Activated CD8-positive, alpha-beta T cell treated with anti-CD3 and anti-CD28 coated beads, Interleukin-2, amount 10 ng/mL, durations not matched to agents 7 days and 5 days (primary cell): ENCODE data around the gene ENTREP1. TPM values are rescaled to one million over a fixed set of nuclear protein-coding genes. Genes with fewer than 3 reads are reported as not detected.

Experiments
- ATAC-seq: fragments of 150-1000 bp; cut with Tn5 transposase; one replicate; pipeline ENCODE4 v1.10.0; 2021; ENCODE audit warnings: moderate library complexity
- CTCF ChIA-PET: fragments of 350-600 bp; sonication (Branson Sonifier 250); formaldehyde crosslinking; loops from one replicate; lab custom pipeline; 2021; ENCODE audit warnings: antibody characterized with exemption; lab: Charles Lee
- POLR2A ChIA-PET: fragments of 350-600 bp; sonication (Branson Sonifier 250); formaldehyde crosslinking; loops from one replicate; lab custom pipeline; 2021; ENCODE audit warnings: antibody characterized with exemption; lab: Charles Lee
- DNase-seq: peaks from one replicate; pipeline ENCODE4 v3.0.0-alpha.2; 2020
- H3K27ac Mint-ChIP-seq: one replicate; pipeline ENCODE4 v1.8.0; 2021; ENCODE audit warnings: mild to moderate bottlenecking, mixed read lengths
- H3K27me3 Mint-ChIP-seq: one replicate; pipeline ENCODE4 v1.8.0; 2021; ENCODE audit warnings: low read depth, mixed read lengths
- H3K36me3 Mint-ChIP-seq: one replicate; pipeline ENCODE4 v1.8.0; 2021; ENCODE audit warnings: low read depth, mixed read lengths
- H3K4me1 Mint-ChIP-seq: one replicate; pipeline ENCODE4 v1.8.0; 2021; ENCODE audit warnings: low read depth, mixed read lengths
- H3K4me3 Mint-ChIP-seq: one replicate; pipeline ENCODE4 v1.8.0; 2021; ENCODE audit warnings: mild to moderate bottlenecking, mixed read lengths
- H3K9me3 Mint-ChIP-seq: one replicate; pipeline ENCODE4 v1.8.0; 2022; ENCODE audit warnings: mixed read lengths; ENCODE audit not compliant: insufficient read depth
- total RNA-seq, 2 experiments: library from RNA; stranded (reverse); gene quantifications; one replicate each; pipeline ENCODE4 v1.2.3, GENCODE V29; 2021

ENTREP1 gene
- total RNA-seq, 2 experiments from 2014 or later: not detected

DNA sequence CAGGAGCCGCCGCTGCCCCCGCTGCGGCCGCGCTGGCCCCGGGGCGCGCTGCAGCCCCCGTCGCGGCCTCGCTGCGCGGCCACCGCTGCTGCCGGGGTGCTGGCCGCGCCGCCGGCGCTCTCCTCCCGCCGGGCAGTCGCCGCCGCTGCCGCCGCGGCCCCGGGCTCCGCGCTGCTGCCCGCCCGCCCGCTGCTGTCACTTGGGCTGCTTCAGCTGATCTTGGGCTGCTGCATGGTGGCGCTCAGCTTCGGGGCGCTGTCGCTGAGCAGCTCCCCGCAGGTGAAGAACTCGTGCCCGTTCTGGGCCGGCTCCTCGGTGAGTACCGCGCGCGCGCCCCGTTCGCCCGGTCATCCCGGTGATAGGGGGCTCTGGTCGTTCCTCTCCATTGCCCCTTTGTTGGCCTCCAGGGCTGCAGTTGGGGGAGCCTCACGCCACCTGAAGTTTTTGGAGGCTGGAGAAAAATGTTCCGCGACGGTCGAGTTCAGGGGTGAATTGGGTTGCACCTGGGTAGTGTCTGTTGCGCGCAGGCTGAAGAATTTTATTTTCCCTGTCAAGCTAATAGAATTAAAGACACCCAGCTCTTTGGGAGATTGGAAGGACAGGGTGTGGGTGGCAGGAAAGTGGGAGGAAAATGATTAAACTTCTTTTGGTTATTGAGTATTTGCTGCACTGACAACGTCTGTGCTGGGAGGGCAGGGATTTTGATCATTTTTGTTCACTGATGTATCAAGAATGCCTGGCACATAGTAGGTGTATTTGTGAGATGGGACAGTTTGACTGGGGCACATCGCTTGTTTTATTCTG, 596 bp downstream of the ENTREP1 start:
- ChIA-PET POLR2A (no interaction called here), CTCF (no interaction called here)
- Mint-ChIP-seq H3K9me3 (no peaks in the 10 kb centered on the region), H3K4me3 (no peak overlapping the region), H3K27me3 (peaks cover 45% of the 10 kb centered on the region), H3K36me3 (no peaks in the 10 kb centered on the region), H3K4me1 (no peaks in the 10 kb centered on the region), H3K27ac (no peak overlapping the region)
- DNase-seq (no peak), ATAC-seq (peak; percentile 49)

DNA sequence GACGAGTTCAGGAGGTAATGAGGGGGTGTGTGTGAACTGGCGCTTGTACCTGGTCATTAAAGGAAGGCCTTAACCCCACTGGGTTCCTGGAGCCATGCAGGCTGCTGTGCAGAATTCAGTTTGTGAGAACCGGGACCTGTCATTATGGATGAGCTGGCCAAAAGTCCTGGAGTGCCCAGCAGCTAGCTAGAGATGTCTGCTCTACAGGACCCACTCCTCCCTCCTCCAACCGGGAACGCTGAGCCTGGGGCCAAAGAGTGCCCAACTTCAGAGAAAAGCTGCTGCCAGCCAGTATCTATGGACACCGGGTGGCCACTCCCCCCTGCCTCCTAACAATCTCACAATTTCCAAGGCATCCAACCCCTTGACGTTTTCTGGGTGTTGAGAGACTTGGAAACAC, 1.2 kb downstream of the ENTREP1 start:
- no peak for DNase-seq
- H3K27ac Mint-ChIP-seq: no peak overlapping the region
- ChIA-PET CTCF (no interaction called here), POLR2A (no interaction called here)
- H3K4me1 Mint-ChIP-seq: no peaks in the 10 kb centered on the region
- ATAC-seq: no peak
- no peak overlapping the region for H3K4me3 Mint-ChIP-seq
- H3K9me3 Mint-ChIP-seq: no peaks in the 10 kb centered on the region
- no peaks in the 10 kb centered on the region for H3K36me3 Mint-ChIP-seq
- peaks cover 45% of the 10 kb centered on the region for H3K27me3 Mint-ChIP-seq

DNA sequence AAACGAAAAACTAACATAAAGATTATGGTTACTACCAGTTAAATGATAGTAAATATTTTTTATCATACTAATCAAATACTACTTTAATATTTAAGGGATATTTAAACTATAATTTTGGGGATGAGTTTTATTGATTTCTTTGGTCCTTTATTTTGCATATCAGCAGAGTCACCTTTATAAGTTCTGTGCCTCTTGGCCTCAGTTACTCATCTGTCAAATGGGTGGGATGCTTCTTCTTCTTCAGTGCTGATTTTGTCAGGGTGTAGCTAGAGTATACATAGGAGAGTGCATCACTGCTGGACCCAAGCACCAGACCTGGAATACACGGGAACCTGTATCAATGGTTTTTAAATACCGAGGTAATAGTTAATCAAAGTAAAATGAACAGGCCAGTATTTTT, 5.6 kb downstream of the ENTREP1 start:
- H3K4me3 Mint-ChIP-seq: no peak overlapping the region
- H3K36me3 Mint-ChIP-seq: no peaks in the 10 kb centered on the region
- DNase-seq (no peak), ATAC-seq (no peak)
- POLR2A ChIA-PET: no interaction called here
- H3K27me3 Mint-ChIP-seq: peaks cover 30% of the 10 kb centered on the region
- no peaks in the 10 kb centered on the region for H3K4me1 Mint-ChIP-seq
- no peaks in the 10 kb centered on the region for H3K9me3 Mint-ChIP-seq
- H3K27ac Mint-ChIP-seq: no peak overlapping the region
- CTCF ChIA-PET: no interaction called here

DNA sequence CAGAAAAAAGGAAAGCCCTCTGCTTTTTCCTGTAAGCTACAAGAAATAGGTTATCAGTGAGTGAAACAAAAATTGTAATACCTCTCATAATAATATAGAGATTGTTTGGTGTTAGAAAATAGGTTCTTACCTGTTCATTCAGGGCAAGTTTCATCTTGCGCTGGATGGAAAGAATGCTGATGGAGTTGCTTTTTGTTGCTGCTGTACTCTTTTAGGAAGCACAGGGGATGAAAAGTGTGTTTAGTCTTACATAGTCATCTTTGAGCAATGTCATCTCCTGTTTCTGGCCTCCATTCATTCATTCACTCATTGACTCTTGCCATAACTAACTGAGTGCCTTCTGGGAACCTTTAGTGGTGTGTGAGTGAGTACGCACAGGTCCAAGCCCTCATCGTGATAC, 6.4 kb downstream of the ENTREP1 start:
- H3K36me3 Mint-ChIP-seq: no peaks in the 10 kb centered on the region
- POLR2A ChIA-PET: interaction anchor here (0.6 kb wide), 1 partner anchor 9 kb away, joined by 3 read pairs; no protein-coding TSS in a partner anchor
- DNase-seq (no peak), ATAC-seq (no peak)
- CTCF ChIA-PET: no interaction called here
- H3K27me3 Mint-ChIP-seq: peaks cover 21% of the 10 kb centered on the region
- no peak overlapping the region for H3K27ac Mint-ChIP-seq
- H3K4me1 Mint-ChIP-seq: no peaks in the 10 kb centered on the region
- H3K4me3 Mint-ChIP-seq: no peak overlapping the region
- no peaks in the 10 kb centered on the region for H3K9me3 Mint-ChIP-seq

DNA sequence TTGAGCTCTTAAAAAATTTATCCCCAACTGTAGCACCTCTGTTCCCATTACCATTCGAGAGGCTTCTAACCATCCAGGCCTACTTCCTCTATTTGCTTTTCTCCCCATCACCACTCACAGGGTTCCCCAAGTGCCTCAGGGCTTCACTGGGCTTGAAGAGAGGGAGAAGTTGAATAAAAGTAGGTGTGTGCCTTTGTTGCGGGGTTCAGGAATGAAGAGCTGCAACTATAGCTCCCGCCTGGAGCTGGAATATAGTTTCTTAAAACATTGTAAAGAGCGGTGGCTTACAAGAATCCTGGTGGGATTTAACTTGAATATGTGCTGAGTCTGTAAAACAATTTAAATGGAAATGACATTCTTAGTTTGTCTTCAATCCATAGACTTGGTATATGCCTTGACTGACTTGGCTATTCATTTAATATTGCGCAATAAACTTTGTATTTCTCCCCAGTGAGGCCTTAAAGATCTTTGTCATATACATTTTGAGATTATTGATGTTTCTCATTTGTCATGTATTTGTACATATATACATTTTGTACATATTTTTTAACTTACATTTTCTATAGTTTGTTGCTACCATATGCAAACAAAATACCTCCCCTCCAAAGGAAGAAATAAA, 7.2 kb downstream of the ENTREP1 start:
- Mint-ChIP-seq H3K27ac (no peak overlapping the region), H3K4me3 (no peak overlapping the region), H3K27me3 (peaks cover 17% of the 10 kb centered on the region), H3K4me1 (no peaks in the 10 kb centered on the region), H3K9me3 (no peaks in the 10 kb centered on the region), H3K36me3 (no peaks in the 10 kb centered on the region)
- ChIA-PET CTCF (no interaction called here), POLR2A (no interaction called here)
- DNase-seq (no peak), ATAC-seq (no peak)

DNA sequence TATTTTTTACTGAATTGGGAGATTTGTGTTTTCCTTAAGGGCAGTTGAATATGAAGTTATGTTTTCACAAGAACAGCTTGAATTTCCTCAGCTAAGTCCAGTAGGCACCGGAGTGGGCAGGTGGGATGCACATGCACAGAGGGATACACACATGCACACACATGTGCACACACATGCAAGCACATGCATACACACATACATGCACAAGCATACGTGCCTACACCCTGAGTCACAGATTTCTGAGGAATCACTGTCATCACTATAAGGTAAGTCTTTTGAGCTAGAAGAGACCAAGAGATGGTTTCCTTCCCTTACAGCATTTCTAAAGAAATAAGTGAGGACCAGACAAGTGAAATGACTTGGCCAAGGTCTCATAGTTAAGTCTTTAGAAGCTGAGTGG, 8.7 kb downstream of the ENTREP1 start:
- H3K4me3 Mint-ChIP-seq: no peak overlapping the region
- ChIA-PET POLR2A (no interaction called here), CTCF (no interaction called here)
- no peaks in the 10 kb centered on the region for H3K36me3 Mint-ChIP-seq
- DNase-seq: no peak
- no peak overlapping the region for H3K27ac Mint-ChIP-seq
- H3K27me3 Mint-ChIP-seq: peaks cover 10% of the 10 kb centered on the region
- no peaks in the 10 kb centered on the region for H3K4me1 Mint-ChIP-seq
- no peaks in the 10 kb centered on the region for H3K9me3 Mint-ChIP-seq
- no peak for ATAC-seq

DNA sequence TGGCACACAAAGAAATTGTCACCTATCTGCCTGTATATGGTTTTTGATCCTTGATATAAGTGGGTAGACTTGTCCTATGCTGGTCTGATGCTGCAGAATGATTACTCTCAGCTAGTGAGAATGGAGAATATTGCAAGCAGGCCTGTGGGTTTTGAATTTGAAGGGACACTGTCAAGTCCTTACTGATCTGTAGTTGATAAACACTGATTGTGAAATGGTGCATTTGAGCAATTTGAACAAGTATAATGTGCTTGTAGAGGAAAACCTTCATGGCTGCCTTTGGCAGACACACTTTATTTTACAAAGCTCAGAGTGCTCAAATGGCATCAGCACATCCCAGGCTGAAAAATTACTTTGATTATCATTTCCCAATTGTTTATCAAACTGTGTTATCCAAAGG, 9.3 kb downstream of the ENTREP1 start:
- H3K4me3 Mint-ChIP-seq: no peak overlapping the region
- H3K9me3 Mint-ChIP-seq: no peaks in the 10 kb centered on the region
- H3K27ac Mint-ChIP-seq: no peak overlapping the region
- no peaks in the 10 kb centered on the region for H3K4me1 Mint-ChIP-seq
- no peaks in the 10 kb centered on the region for H3K36me3 Mint-ChIP-seq
- H3K27me3 Mint-ChIP-seq: peaks cover 7% of the 10 kb centered on the region
- ChIA-PET POLR2A (no interaction called here), CTCF (no interaction called here)
- ATAC-seq: no peak
- DNase-seq: no peak

DNA sequence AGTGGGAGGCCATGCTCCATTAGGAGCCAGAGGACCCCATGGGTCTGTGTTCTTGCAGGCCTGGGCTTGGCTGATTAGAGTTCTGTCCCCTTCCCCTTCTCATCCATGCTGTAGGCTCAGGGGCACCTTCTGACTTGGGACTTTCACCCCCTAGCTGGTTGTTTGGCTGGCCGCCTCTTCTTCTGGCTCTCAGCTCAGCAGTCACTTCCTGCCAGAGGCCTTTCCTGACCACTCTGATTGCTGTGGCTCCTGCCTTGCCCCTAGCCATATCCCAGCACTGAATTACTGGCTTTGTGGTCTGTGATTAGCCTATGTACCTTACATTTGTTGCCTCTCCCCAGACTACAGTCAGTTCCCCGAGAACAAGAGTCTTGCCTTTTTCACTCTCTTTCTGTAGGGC, 14.6 kb downstream of the ENTREP1 start:
- H3K4me1 Mint-ChIP-seq: no peaks in the 10 kb centered on the region
- no peak overlapping the region for H3K27ac Mint-ChIP-seq
- no peaks in the 10 kb centered on the region for H3K36me3 Mint-ChIP-seq
- ChIA-PET CTCF (no interaction called here), POLR2A (no interaction called here)
- H3K27me3 Mint-ChIP-seq: peaks cover 11% of the 10 kb centered on the region
- H3K4me3 Mint-ChIP-seq: no peak overlapping the region
- ATAC-seq: no peak
- no peaks in the 10 kb centered on the region for H3K9me3 Mint-ChIP-seq
- no peak for DNase-seq

DNA sequence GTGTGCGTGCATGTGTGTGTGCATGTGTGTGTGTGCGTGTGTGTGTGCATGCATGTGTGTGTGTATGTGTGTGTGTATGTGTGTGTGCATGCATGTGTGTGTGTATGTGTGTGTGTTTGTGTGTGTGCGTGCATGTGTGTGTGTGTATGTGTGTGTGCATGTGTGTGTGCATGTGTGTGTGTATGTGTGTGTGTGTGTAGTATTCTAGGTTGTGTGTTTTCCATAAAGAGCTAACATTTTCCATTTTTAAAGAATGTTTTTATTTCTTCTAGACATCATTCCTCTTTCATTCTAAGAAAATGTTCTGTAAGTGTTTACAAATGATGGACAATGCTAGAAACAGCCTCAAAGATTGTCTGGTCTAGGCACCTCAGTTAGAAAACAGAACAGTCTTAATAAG, 15.6 kb downstream of the ENTREP1 start:
- Mint-ChIP-seq H3K27ac (no peak overlapping the region), H3K4me3 (no peak overlapping the region), H3K9me3 (no peaks in the 10 kb centered on the region), H3K36me3 (no peaks in the 10 kb centered on the region), H3K4me1 (no peaks in the 10 kb centered on the region), H3K27me3 (peaks cover 7% of the 10 kb centered on the region)
- ChIA-PET POLR2A (no interaction called here), CTCF (no interaction called here)
- ATAC-seq: no peak
- no peak for DNase-seq

DNA sequence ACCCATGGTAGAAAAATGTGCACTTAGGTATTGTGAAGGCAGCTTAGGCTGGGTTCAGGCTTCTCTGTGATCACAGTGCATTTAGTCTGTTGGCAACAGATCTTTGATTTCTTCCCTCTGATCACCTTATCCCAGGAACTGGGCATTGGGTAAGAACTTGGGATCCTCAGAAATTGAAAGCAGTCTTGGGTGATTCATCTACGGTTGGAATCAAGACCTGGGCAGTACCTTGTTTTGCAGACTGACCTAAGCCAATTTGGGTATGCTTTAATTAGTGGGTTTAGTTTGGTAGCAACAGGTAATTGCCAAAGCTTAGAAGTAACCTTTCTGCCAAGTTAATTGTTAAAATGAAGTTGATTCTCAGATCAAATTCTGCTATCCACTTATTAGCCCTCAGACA, 17.8 kb downstream of the ENTREP1 start:
- Mint-ChIP-seq H3K27ac (no peak overlapping the region), H3K27me3 (peaks cover 7% of the 10 kb centered on the region), H3K36me3 (no peaks in the 10 kb centered on the region), H3K4me1 (no peaks in the 10 kb centered on the region), H3K9me3 (no peaks in the 10 kb centered on the region), H3K4me3 (no peak overlapping the region)
- ChIA-PET POLR2A (no interaction called here), CTCF (no interaction called here)
- ATAC-seq (no peak), DNase-seq (no peak)

DNA sequence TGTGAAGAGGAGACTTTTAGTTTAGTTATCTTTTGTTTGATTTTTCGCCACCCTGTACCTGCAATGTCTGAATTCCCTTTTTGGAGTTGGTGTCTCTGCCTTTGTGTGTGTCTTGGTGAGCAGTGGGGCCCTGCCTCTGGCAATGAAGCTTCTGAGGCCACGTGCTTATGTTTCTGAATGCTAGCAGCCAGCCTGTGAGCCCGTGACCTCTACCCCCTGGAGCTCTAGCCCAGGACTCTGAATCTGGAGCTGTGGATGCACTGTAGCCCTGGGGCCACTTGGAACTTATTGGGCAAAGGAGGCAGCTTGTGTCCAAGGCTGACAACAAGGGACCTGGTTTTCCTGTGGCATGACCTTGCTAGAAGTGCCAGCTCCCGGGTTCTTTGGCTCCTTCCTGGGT, 19.4 kb downstream of the ENTREP1 start:
- CTCF ChIA-PET: no interaction called here
- POLR2A ChIA-PET: no interaction called here
- H3K4me1 Mint-ChIP-seq: no peaks in the 10 kb centered on the region
- H3K27ac Mint-ChIP-seq: no peak overlapping the region
- H3K9me3 Mint-ChIP-seq: no peaks in the 10 kb centered on the region
- ATAC-seq (no peak), DNase-seq (no peak)
- no peaks in the 10 kb centered on the region for H3K36me3 Mint-ChIP-seq
- H3K4me3 Mint-ChIP-seq: no peak overlapping the region
- H3K27me3 Mint-ChIP-seq: peaks cover 7% of the 10 kb centered on the region

DNA sequence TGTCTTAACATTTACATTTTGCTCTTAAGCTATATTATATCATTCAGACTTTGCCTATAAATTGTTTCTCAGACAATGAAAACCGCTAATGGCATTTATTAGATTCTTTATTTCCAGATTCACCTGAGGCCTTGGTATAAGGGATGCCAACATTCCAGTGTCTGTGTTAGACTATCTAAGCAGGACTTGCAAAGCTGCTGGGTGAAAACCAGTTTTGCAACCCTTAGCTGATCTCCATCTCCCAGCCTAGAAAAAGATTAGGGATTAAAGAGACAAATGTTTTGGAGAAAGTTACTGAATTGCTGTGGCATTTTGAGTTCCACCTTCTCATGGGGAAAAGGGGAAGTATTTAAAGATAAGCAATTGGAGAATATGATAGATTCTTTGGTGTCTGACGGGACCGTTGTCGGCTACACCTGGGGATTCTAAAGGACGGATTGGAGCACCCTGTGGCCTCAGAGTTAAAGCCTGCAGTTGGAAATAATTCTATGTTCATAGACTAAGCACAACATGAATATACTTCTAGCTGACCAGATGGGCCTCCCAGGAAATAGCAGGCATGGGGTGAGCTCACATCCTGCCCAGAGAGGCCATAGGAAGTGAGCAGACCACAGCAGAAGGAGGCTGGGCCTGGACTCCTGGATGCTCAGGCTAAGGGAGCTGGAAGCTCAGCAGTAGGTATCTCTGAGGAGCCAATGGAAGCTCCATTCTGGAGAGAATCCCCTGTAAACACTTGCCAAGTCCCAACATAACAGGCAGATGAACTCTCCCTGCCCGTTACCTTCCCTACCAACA, 21.8 kb downstream of the ENTREP1 start:
- Mint-ChIP-seq H3K27me3 (peaks cover 7% of the 10 kb centered on the region), H3K4me1 (no peaks in the 10 kb centered on the region), H3K27ac (no peak overlapping the region), H3K36me3 (no peaks in the 10 kb centered on the region), H3K9me3 (no peaks in the 10 kb centered on the region), H3K4me3 (no peak overlapping the region)
- POLR2A ChIA-PET: no interaction called here
- ATAC-seq (no peak), DNase-seq (no peak)
- CTCF ChIA-PET: no interaction called here
